ENCODE results near the gene MYH6. TPM values are rescaled to one million over a fixed set of nuclear protein-coding genes. Genes with fewer than 3 reads are reported as not detected.

MYH6 gene
- total and polyA plus RNA-seq, 2 of the 13 experiments (the other 11 are each of a cell fraction or from before 2014, with no cell fraction given) = 0.01 TPM; not detected in 1

DNA sequence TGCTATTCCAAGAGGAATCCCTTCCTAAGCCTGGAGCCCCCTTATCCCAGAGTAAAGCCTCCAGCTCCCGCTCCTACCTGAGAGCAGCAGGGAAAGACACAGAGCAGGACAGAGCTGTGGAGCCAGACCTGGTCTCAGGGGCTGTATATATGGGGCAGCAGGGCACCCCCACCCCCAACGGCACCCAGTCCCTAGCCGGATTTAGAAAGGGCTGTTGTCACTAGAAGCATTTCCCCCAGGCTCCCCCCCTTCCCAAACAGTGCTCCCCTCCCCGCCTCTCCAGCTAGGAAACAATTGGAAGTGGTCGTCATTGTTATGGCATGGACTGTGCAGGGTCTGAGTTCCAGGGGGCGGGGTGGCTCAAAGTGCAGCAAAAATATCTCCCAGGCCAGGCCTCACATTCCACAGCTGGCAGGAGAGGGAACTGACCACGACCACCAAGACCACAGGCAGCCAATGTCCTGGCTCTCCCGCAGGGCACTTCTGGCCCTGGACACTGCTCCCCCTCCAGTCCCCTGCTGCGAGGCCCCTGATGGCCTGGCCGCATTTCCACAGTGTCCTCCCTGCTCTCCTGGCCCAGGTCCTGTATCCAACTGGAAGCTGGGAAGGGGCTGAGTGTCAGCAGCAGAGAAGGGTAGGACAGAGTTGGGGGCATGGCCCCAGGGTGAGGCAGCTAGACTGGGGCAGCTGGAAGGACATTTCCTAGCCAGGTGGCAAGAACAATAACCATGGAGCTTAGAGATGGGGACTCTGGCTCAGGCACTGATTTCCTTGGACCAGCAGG lies 27.7 kb upstream of the MYH6 start, which contains the start of gene MYH7 (continued):
- TF ChIP-seq, protein P1, sequence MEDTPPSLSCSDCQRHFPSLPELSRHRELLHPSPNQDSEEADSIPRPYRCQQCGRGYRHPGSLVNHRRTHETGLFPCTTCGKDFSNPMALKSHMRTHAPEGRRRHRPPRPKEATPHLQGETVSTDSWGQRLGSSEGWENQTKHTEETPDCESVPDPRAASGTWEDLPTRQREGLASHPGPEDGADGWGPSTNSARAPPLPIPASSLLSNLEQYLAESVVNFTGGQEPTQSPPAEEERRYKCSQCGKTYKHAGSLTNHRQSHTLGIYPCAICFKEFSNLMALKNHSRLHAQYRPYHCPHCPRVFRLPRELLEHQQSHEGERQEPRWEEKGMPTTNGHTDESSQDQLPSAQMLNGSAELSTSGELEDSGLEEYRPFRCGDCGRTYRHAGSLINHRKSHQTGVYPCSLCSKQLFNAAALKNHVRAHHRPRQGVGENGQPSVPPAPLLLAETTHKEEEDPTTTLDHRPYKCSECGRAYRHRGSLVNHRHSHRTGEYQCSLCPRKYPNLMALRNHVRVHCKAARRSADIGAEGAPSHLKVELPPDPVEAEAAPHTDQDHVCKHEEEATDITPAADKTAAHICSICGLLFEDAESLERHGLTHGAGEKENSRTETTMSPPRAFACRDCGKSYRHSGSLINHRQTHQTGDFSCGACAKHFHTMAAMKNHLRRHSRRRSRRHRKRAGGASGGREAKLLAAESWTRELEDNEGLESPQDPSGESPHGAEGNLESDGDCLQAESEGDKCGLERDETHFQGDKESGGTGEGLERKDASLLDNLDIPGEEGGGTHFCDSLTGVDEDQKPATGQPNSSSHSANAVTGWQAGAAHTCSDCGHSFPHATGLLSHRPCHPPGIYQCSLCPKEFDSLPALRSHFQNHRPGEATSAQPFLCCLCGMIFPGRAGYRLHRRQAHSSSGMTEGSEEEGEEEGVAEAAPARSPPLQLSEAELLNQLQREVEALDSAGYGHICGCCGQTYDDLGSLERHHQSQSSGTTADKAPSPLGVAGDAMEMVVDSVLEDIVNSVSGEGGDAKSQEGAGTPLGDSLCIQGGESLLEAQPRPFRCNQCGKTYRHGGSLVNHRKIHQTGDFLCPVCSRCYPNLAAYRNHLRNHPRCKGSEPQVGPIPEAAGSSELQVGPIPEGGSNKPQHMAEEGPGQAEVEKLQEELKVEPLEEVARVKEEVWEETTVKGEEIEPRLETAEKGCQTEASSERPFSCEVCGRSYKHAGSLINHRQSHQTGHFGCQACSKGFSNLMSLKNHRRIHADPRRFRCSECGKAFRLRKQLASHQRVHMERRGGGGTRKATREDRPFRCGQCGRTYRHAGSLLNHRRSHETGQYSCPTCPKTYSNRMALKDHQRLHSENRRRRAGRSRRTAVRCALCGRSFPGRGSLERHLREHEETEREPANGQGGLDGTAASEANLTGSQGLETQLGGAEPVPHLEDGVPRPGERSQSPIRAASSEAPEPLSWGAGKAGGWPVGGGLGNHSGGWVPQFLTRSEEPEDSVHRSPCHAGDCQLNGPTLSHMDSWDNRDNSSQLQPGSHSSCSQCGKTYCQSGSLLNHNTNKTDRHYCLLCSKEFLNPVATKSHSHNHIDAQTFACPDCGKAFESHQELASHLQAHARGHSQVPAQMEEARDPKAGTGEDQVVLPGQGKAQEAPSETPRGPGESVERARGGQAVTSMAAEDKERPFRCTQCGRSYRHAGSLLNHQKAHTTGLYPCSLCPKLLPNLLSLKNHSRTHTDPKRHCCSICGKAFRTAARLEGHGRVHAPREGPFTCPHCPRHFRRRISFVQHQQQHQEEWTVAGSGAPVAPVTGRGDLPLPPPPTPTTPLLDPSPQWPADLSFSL (CRISPR knock-in tag; IDR thresholded peaks at IDR 0.05) = no peak
- TF ChIP-seq ZBTB3 (CRISPR knock-in tag; IDR thresholded peaks at IDR 0.05; ENCODE audit: borderline replicate concordance, low read depth) (no peak), ARHGAP35 (CRISPR knock-in tag; IDR thresholded peaks at IDR 0.05; ENCODE audit: borderline replicate concordance) (peak; percentile 79; the same call in 1 of the 2 replicates), SOX5 (CRISPR knock-in tag; IDR thresholded peaks at IDR 0.05; ENCODE audit: borderline replicate concordance) (peak; percentile 98), PRMT3 (CRISPR knock-in tag; IDR thresholded peaks at IDR 0.05; ENCODE audit: borderline replicate concordance, low read depth) (no peak), ZNF570 (CRISPR knock-in tag; IDR thresholded peaks at IDR 0.05; ENCODE audit: borderline replicate concordance) (no peak; the same call in 1 of the 2 replicates), KLF6 (CRISPR knock-in tag; IDR thresholded peaks at IDR 0.05) (no peak), ZNF547 (CRISPR knock-in tag; IDR thresholded peaks at IDR 0.05) (no peak), AKAP8 (CRISPR knock-in tag; IDR thresholded peaks at IDR 0.05) (no peak), FIP1L1 (IDR thresholded peaks at IDR 0.05; ENCODE audit: borderline replicate concordance, insufficient read depth, low read depth, low read length) (no peak), SRY (CRISPR knock-in tag; IDR thresholded peaks at IDR 0.05) (no peak), ZNF891 (CRISPR knock-in tag; IDR thresholded peaks at IDR 0.05) (0 out of 2 replicates have a peak, but pooled peaks have one; percentile 80), MAFG (CRISPR knock-in tag; IDR thresholded peaks at IDR 0.05) (no peak), HOXA7 (CRISPR knock-in tag; IDR thresholded peaks at IDR 0.05) (no peak), ATAD3A (CRISPR knock-in tag; IDR thresholded peaks at IDR 0.05) (no peak), SALL1 (CRISPR knock-in tag; IDR thresholded peaks at IDR 0.05) (peak; percentile 94), ATF1 (CRISPR knock-in tag; IDR thresholded peaks at IDR 0.05) (no peak), CAMTA2 (CRISPR knock-in tag; IDR thresholded peaks at IDR 0.05; ENCODE audit: borderline replicate concordance) (no peak)
- TF ChIP-seq, protein P2, sequence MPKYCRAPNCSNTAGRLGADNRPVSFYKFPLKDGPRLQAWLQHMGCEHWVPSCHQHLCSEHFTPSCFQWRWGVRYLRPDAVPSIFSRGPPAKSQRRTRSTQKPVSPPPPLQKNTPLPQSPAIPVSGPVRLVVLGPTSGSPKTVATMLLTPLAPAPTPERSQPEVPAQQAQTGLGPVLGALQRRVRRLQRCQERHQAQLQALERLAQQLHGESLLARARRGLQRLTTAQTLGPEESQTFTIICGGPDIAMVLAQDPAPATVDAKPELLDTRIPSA (CRISPR knock-in tag; IDR thresholded peaks at IDR 0.05; ENCODE audit: borderline replicate concordance) = no peak
- TF ChIP-seq, protein P3, sequence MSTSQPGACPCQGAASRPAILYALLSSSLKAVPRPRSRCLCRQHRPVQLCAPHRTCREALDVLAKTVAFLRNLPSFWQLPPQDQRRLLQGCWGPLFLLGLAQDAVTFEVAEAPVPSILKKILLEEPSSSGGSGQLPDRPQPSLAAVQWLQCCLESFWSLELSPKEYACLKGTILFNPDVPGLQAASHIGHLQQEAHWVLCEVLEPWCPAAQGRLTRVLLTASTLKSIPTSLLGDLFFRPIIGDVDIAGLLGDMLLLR (CRISPR knock-in tag; IDR thresholded peaks at IDR 0.05) = 0 out of 2 replicates have a peak, but pooled peaks have one; percentile 34
- TF ChIP-seq, protein P4, sequence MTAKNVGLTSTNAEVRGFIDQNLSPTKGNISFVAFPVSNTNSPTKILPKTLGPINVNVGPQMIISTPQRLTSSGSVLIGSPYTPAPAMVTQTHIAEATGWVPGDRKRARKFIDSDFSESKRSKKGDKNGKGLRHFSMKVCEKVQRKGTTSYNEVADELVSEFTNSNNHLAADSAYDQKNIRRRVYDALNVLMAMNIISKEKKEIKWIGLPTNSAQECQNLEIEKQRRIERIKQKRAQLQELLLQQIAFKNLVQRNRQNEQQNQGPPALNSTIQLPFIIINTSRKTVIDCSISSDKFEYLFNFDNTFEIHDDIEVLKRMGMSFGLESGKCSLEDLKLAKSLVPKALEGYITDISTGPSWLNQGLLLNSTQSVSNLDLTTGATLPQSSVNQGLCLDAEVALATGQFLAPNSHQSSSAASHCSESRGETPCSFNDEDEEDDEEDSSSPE (CRISPR knock-in tag; IDR thresholded peaks at IDR 0.05) = no peak
